ENCODE results near the gene RMP24.

The RMP24 gene

GRCh38 chr18:36025025-36025424 is 52.5 kb downstream of the RMP24 start:
- DNase-seq (ENCODE audit: low spot score) (no peak), ATAC-seq (no peak)

More at GRCh38 chr18:36025025-36025424, 52.5 kb downstream of the RMP24 start:
- H3F3A ChIP-seq (replicated peaks; ENCODE audit: low read depth), result no peaks in the 10 kb centered on the region
- H3K4me3 ChIP-seq, result no peak overlapping the region
- Mint-ChIP-seq H3K27ac (no peak overlapping the region), H3K4me3 (no peak overlapping the region), H3K9me3 (no peaks in the 10 kb centered on the region), H3K4me1 (no peaks in the 10 kb centered on the region), H3K27me3 (ENCODE audit: insufficient read depth, low read depth, poor library complexity) (no peaks in the 10 kb centered on the region), H3K36me3 (ENCODE audit: low read depth) (peaks cover 49% of the 10 kb centered on the region; the same call in 2 of the 3 replicates)
- H3K27me3 ChIP-seq (ENCODE audit: insufficient read depth), result no peaks in the 10 kb centered on the region
- peaks cover 22% of the 10 kb centered on the region for H3K36me3 ChIP-seq (ENCODE audit: insufficient read depth)
- no peak overlapping the region for H3K4me2 ChIP-seq
- no peak overlapping the region for H2AFZ ChIP-seq
- no peak for TF ChIP-seq ETS1 (IDR thresholded peaks at IDR 0.05)
- no peak for TF ChIP-seq CTCF (conservative IDR thresholded peaks at IDR 0.05; ENCODE audit: low read depth in 2 of 2)
- no peak for TF ChIP-seq POLR2AphosphoS5 (IDR thresholded peaks at IDR 0.05; ENCODE audit: low read depth)
- TF ChIP-seq NANOG (IDR thresholded peaks at IDR 0.05; ENCODE audit: borderline replicate concordance), result no peak
- TF ChIP-seq ZNF462 (CRISPR knock-in tag; IDR thresholded peaks at IDR 0.05), result no peak
- no peak for TF ChIP-seq REST (IDR thresholded peaks at IDR 0.05; ENCODE audit: unreplicated experiment)
- no peak for TF ChIP-seq ZNF114 (CRISPR knock-in tag; IDR thresholded peaks at IDR 0.05)
- TF ChIP-seq STAT1 (IDR thresholded peaks at IDR 0.05; ENCODE audit: unreplicated experiment), result no peak
- TF ChIP-seq EZH2 (IDR thresholded peaks at IDR 0.05; ENCODE audit: low read depth, unreplicated experiment), result no peak
- TF ChIP-seq ZNF331 (CRISPR knock-in tag; IDR thresholded peaks at IDR 0.05; ENCODE audit: low read depth), result no peak
- no peak for TF ChIP-seq CREB1 (CRISPR knock-in tag; IDR thresholded peaks at IDR 0.05; ENCODE audit: low read depth)
- no peak for TF ChIP-seq EZH2phosphoT487 (IDR thresholded peaks at IDR 0.05; ENCODE audit: unreplicated experiment)
- TF ChIP-seq JUNB (IDR thresholded peaks at IDR 0.05; ENCODE audit: unreplicated experiment), result no peak
- H3K4me1 ChIP-seq (ENCODE audit: insufficient read depth), result no peaks in the 10 kb centered on the region
- no peaks in the 10 kb centered on the region for H3K79me2 ChIP-seq (replicated peaks; ENCODE audit: insufficient read depth)
- H3K9me2 ChIP-seq (ENCODE audit: insufficient read depth), result no peaks in the 10 kb centered on the region
- peaks cover 11% of the 10 kb centered on the region; the same call in 1 of the 2 replicates for H4K20me1 ChIP-seq (replicated peaks; ENCODE audit: insufficient read depth)
- H3K27ac ChIP-seq (ENCODE audit: low read depth), result no peak overlapping the region

Data from GM23338 (cell line).